GM12872 (cell line): ENCODE measurements around the gene SUN2.

Experiments
- TF ChIP-seq, protein P1 (sequence below): IDR thresholded peaks from 3 replicates; pipeline ENCODE4 v1.5.1; 2011; ENCODE audit warnings: low read depth, mild to moderate bottlenecking, low read length, moderate library complexity; ENCODE audit not compliant: insufficient read depth

Gene SUN2

GRCh38 chr22:38755911-38756532, at the start of gene SUN2:
SUN2 (minus strand) TSS chr22:38755998; CDS start chr22:38752628, 3,370 bp downstream.
- TF ChIP-seq, protein P1, sequence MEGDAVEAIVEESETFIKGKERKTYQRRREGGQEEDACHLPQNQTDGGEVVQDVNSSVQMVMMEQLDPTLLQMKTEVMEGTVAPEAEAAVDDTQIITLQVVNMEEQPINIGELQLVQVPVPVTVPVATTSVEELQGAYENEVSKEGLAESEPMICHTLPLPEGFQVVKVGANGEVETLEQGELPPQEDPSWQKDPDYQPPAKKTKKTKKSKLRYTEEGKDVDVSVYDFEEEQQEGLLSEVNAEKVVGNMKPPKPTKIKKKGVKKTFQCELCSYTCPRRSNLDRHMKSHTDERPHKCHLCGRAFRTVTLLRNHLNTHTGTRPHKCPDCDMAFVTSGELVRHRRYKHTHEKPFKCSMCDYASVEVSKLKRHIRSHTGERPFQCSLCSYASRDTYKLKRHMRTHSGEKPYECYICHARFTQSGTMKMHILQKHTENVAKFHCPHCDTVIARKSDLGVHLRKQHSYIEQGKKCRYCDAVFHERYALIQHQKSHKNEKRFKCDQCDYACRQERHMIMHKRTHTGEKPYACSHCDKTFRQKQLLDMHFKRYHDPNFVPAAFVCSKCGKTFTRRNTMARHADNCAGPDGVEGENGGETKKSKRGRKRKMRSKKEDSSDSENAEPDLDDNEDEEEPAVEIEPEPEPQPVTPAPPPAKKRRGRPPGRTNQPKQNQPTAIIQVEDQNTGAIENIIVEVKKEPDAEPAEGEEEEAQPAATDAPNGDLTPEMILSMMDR, result no peak

DNA sequence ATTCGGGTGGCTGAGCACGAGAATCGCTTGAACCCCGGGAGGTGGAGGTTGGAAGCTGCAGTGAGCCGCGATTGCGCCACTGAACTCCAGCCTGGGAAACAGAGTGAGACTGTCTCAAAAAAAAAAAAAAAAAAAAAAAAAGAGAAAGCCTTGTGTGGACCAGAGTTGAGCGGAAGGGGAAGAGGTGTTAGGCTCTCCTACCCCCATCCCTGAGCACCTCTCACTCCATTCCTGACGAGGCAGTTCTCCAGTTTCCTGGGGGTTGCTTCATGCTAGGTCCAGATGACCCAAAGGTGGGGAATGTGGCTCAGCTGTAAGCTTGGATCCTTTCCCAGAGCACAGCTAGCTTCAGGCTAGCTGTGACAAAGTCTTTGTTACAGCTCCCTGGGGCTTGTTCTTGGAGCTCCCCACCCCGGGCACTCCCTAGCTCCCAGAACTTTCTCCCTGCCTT, 46.9 kb upstream of the SUN2 start:
- TF ChIP-seq, protein P1, result no peak

- TF ChIP-seq, protein P1, result no peak
Measured at GRCh38 chr22:38799265-38800002, 43.6 kb upstream of the SUN2 start.

- TF ChIP-seq, protein P1, result no peak
Measured at GRCh38 chr22:38798496-38798895, 42.7 kb upstream of the SUN2 start.

GRCh38 chr22:38796262-38796957, 40.6 kb upstream of the SUN2 start:
- TF ChIP-seq, protein P1, result no peak

- TF ChIP-seq, protein P1, result no peak
Measured at GRCh38 chr22:38795569-38795968, 39.8 kb upstream of the SUN2 start.

GRCh38 chr22:38793721-38794466, 38.1 kb upstream of the SUN2 start, which contains the start of gene DNAL4:
DNAL4 (minus strand) TSS chr22:38794143; CDS start chr22:38782731, 11,412 bp downstream.
- TF ChIP-seq, protein P1, result no peak
